Measurements from ENCODE around the gene SH3GL2. TPM values are rescaled to one million over a fixed set of nuclear protein-coding genes. Genes with fewer than 3 reads are reported as not detected.

SH3GL2 gene
- polyA plus RNA-seq, 4 donors: 0.72 to 6.0 (median 4.6) TPM

- DNase-seq (ENCODE audit: low read depth in 4 of 4, low spot score in 3 of 4): no peak
Observed at GRCh38 chr9:17653947-17654465, 75.1 kb downstream of the SH3GL2 start.

GRCh38 chr9:17656889-17657288, 78.0 kb downstream of the SH3GL2 start:
- no peak for DNase-seq (ENCODE audit: low read depth in 4 of 4, low spot score in 3 of 4)

GRCh38 chr9:17658237-17658636, 79.4 kb downstream of the SH3GL2 start:
- DNase-seq (ENCODE audit: low read depth in 4 of 4, low spot score in 3 of 4): no peak

GRCh38 chr9:17660158-17660557, 81.3 kb downstream of the SH3GL2 start:
- DNase-seq (ENCODE audit: low read depth in 4 of 4, low spot score in 3 of 4): no peak

- DNase-seq (ENCODE audit: low read depth in 4 of 4, low spot score in 3 of 4): no peak
Observed at GRCh38 chr9:17665450-17665849, 86.6 kb downstream of the SH3GL2 start.

- no peak for DNase-seq (ENCODE audit: low read depth in 4 of 4, low spot score in 3 of 4)
Observed at GRCh38 chr9:17669206-17669605, 90.3 kb downstream of the SH3GL2 start.

- no peak for DNase-seq (ENCODE audit: low read depth in 4 of 4, low spot score in 3 of 4)
Observed at GRCh38 chr9:17682684-17683083, 103.8 kb downstream of the SH3GL2 start.

GRCh38 chr9:17688834-17689233, 110.0 kb downstream of the SH3GL2 start:
- DNase-seq (ENCODE audit: low read depth in 4 of 4, low spot score in 3 of 4): no peak

GRCh38 chr9:17694336-17694735, 115.5 kb downstream of the SH3GL2 start:
- no peak for DNase-seq (ENCODE audit: low read depth in 4 of 4, low spot score in 3 of 4)

GRCh38 chr9:17695482-17695881, 116.6 kb downstream of the SH3GL2 start:
- DNase-seq (ENCODE audit: low read depth in 4 of 4, low spot score in 3 of 4): no peak

- no peak for DNase-seq (ENCODE audit: low read depth in 4 of 4, low spot score in 3 of 4)
Observed at GRCh38 chr9:17699615-17700330, 120.9 kb downstream of the SH3GL2 start.

GRCh38 chr9:17706347-17706746, 127.5 kb downstream of the SH3GL2 start:
- DNase-seq (ENCODE audit: low read depth in 4 of 4, low spot score in 3 of 4): no peak

GRCh38 chr9:17719053-17719452, 140.2 kb downstream of the SH3GL2 start:
- no peak for DNase-seq (ENCODE audit: low read depth in 4 of 4, low spot score in 3 of 4)

- DNase-seq (ENCODE audit: low read depth in 4 of 4, low spot score in 3 of 4): no peak
Observed at GRCh38 chr9:17721954-17722353, 143.1 kb downstream of the SH3GL2 start.

- no peak for DNase-seq (ENCODE audit: low read depth in 4 of 4, low spot score in 3 of 4)
Observed at GRCh38 chr9:17723656-17724055, 144.8 kb downstream of the SH3GL2 start.

- no peak for DNase-seq (ENCODE audit: low read depth in 4 of 4, low spot score in 3 of 4)
Observed at GRCh38 chr9:17725399-17726010, 146.6 kb downstream of the SH3GL2 start.

- no peak for DNase-seq (ENCODE audit: low read depth in 4 of 4, low spot score in 3 of 4)
Observed at GRCh38 chr9:17726298-17726697, 147.4 kb downstream of the SH3GL2 start.

- no peak for DNase-seq (ENCODE audit: low read depth in 4 of 4, low spot score in 3 of 4)
Observed at GRCh38 chr9:17730899-17731298, 152.0 kb downstream of the SH3GL2 start.

- no peak for DNase-seq (ENCODE audit: low read depth in 4 of 4, low spot score in 3 of 4)
Observed at GRCh38 chr9:17731308-17731707, 152.4 kb downstream of the SH3GL2 start.

- no peak for DNase-seq (ENCODE audit: low read depth in 4 of 4, low spot score in 3 of 4)
Observed at GRCh38 chr9:17734674-17735073, 155.8 kb downstream of the SH3GL2 start.

GRCh38 chr9:17735859-17736258, 157.0 kb downstream of the SH3GL2 start:
- DNase-seq (ENCODE audit: low read depth in 4 of 4, low spot score in 3 of 4): no peak

- no peak for DNase-seq (ENCODE audit: low read depth in 4 of 4, low spot score in 3 of 4)
Observed at GRCh38 chr9:17739022-17739421, 160.2 kb downstream of the SH3GL2 start.
